Epithelial cell of esophagus (primary cell): ENCODE data around the gene CCDC192.
"Not testable (repeated sequence)": the region's sequence is repeated elsewhere in the genome, so short reads cannot be mapped to it uniquely, and the experiment has no call there.

Experiments used
- DNase-seq: peaks from one replicate; pipeline ENCODE4 v3.0.0; 2010; ENCODE audit warnings: low read depth
- H3K4me3 ChIP-seq: 2 replicates; pipeline ENCODE4 v1.5.1; 2011; ENCODE audit warnings: mild to moderate bottlenecking, low read length, control low read depth
- CTCF ChIP-seq: IDR thresholded peaks from 2 replicates; pipeline ENCODE4 v1.5.1; 2011; ENCODE audit warnings: low read depth, mild to moderate bottlenecking, low read length, control low read depth, inconsistent platforms; ENCODE audit not compliant: insufficient read depth; ENCODE audit errors: missing control alignments

Gene CCDC192

GRCh38 chr5:127839072-127839471 lies 135.9 kb downstream of the CCDC192 start:
- H3K4me3 ChIP-seq: no peak overlapping the region
- no peak for TF ChIP-seq CTCF
- DNase-seq: no peak

GRCh38 chr5:127839496-127840197 lies 136.5 kb downstream of the CCDC192 start:
- no peak for TF ChIP-seq CTCF
- H3K4me3 ChIP-seq: no peak overlapping the region
- no peak for DNase-seq

- TF ChIP-seq CTCF: no peak
- DNase-seq: no peak
- H3K4me3 ChIP-seq: no peak overlapping the region
These were observed 137.0 kb downstream of the CCDC192 start for GRCh38 chr5:127840198-127840524.

- no peak overlapping the region for H3K4me3 ChIP-seq
- no peak for DNase-seq
- no peak for TF ChIP-seq CTCF
These were observed 137.6 kb downstream of the CCDC192 start for GRCh38 chr5:127840809-127841208.

- no peak for TF ChIP-seq CTCF
These were observed 141.4 kb downstream of the CCDC192 start for GRCh38 chr5:127844581-127845021.

GRCh38 chr5:127846884-127847283 lies 143.7 kb downstream of the CCDC192 start:
- DNase-seq: no peak
- no peak overlapping the region for H3K4me3 ChIP-seq
- no peak for TF ChIP-seq CTCF

More at GRCh38 chr5:127844581-127845021, 141.4 kb downstream of the CCDC192 start:
- no peak overlapping the region for H3K4me3 ChIP-seq
- no peak for DNase-seq

GRCh38 chr5:127847641-127848040 lies 144.4 kb downstream of the CCDC192 start:
- DNase-seq, H3K4me3 ChIP-seq: not testable (repeated sequence)
